C4-2B (cell line): ENCODE results near the gene FOXA1.

Source experiments
- CTCF ChIP-seq: fragments of 450-650 bp; conservative IDR thresholded peaks from 2 replicates; pipeline ENCODE4 v1.5.1; 2017; ENCODE audit warnings: mild to moderate bottlenecking
- ZFX ChIP-seq: fragments of 450-650 bp; IDR thresholded peaks from 2 replicates; pipeline ENCODE4 v1.6.1; 2017

- TF ChIP-seq CTCF = no peak
- TF ChIP-seq ZFX = no peak
Measured at GRCh38 chr14:37608649-37609048, 13.6 kb upstream of the FOXA1 start.
